Tibial nerve (tissue), 4 donors: ENCODE results near the gene ERI2. TPM values are rescaled to one million over a fixed set of nuclear protein-coding genes. Genes with fewer than 3 reads are reported as not detected.

Experiments
- DNase-seq, 2 donors: peaks; one replicate each; pipeline ENCODE4 v3.0.0-alpha.2; 2019; ENCODE audit warnings: low spot score in 2 of 2
- H3K27ac ChIP-seq, 4 donors: fragments of 200-600 bp; sonication (generic) in 3 of 4; one replicate each; pipeline ENCODE4 v1.5.1; 2017 to 2019; ENCODE audit warnings: mild to moderate bottlenecking in 1 of 4
- H3K27me3 ChIP-seq, 2 donors: fragments of 200-600 bp; sonication (generic) in 1 of 2; one replicate each; pipeline versions ENCODE4 v1.5.1 to v1.6.0; 2017 to 2019
- H3K36me3 ChIP-seq, 3 donors: fragments of 200-600 bp; sonication (generic); one replicate each; pipeline ENCODE4 v1.5.1; 2018 to 2019
- H3K4me1 ChIP-seq, 4 donors: fragments of 200-600 bp; sonication (generic) in 3 of 4; one replicate each; pipeline ENCODE4 v1.5.1; 2017 to 2019
- H3K4me3 ChIP-seq, 4 donors: fragments of 200-600 bp; sonication (generic) in 3 of 4; one replicate each; pipeline ENCODE4 v1.5.1; 2017 to 2019; ENCODE audit warnings: mild to moderate bottlenecking in 1 of 4, moderate library complexity in 1 of 4
- H3K9me3 ChIP-seq, 4 donors: fragments of 200-600 bp; sonication (generic) in 3 of 4; one replicate each; pipeline ENCODE4 v1.5.1; 2017 to 2019
- CTCF ChIP-seq, 5 experiments: fragments of 200-600 bp in 3 of 5; fragments of 450-650 bp in 2 of 5; sonication (generic) in 3 of 5; IDR thresholded peaks; one replicate each; pipeline ENCODE4 v1.5.1; 2016 to 2019; ENCODE audit warnings: antibody characterized with exemption in 5 of 5, mild to moderate bottlenecking in 3 of 5, moderate library complexity in 2 of 5
- EP300 ChIP-seq, 2 donors: sonication (generic); formaldehyde crosslinking; IDR thresholded peaks; one replicate each; pipeline ENCODE4 v1.6.1; 2017; ENCODE audit warnings: antibody characterized with exemption in 2 of 2, mild to moderate bottlenecking in 1 of 2
- POLR2A ChIP-seq, 2 donors: fragments of 450-650 bp; IDR thresholded peaks; one replicate each; pipeline ENCODE4 v1.6.1; 2017; ENCODE audit warnings: antibody characterized with exemption in 2 of 2, mild to moderate bottlenecking in 2 of 2, moderate library complexity in 2 of 2
- WGBS, 2 donors: methylation state at CpG; one replicate each; pipeline ENCODE4 v1.1.5; 2018; 5-methylcytosine and 5-hydroxymethylcytosine counted together
- total RNA-seq, 4 donors: library from RNA; depleted of rRNA; stranded (reverse); fragments of >200 nt; gene quantifications; one replicate each; pipeline ENCODE4 v1.1.0, GENCODE V29; 2016

The ERI2 gene
- total RNA-seq, 4 donors from 2014 or later = 7.8 to 29.7 (median 19.0) TPM

DNA sequence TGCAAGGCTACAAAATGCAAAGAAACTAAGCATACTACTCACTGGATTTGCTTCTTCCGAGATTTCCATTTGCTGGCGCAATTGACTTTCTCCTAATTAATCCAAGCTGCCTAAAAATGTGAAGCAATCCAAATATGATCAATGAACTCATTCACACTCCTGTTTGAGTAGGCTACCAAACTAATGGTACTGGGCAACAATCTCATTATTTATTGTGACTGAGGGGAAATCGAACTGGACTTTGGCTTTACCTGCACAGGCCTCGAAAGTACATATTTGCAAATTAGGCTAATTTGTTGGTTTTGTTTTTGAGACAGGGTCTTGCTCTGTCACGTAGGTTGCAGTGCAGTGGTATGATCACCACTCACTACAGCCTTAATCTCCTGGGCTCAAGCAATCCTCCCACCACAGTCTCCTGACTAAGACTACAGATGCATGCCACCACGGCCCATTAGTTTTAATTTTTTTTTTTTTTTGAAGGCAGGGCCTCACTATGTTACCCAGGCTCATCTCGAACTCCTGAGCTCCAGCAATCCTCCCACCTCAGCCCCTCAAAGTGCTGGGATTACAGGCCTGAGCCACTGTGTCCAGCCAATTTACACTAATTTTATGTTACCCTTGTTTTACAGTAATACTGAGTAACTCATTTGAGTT is 2.6 kb downstream of the ERI2 start:
- no peak for DNase-seq

DNA sequence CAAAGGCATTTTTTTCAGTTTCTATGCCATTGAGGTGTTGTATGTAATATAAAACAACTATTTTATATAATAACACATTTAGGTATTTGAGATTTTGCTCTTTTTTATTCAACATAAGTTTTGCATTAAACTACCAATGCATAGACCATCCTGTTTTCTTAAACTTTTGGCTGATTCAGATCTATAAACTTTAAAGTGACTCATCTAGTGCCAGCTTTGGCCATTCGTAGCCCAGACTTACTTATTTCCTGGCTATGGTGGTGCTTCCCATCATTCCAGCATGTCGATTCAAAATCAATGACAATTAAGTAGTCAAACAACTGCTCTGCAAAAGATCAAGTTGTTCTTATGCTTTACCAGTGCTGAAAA is 3.1 kb downstream of the ERI2 start:
- 85 to 89% methylated on average over 2 of the region's 2 CpGs for WGBS, 2 donors
- Histone ChIP-seq H3K9me3 (no peaks in the 10 kb centered on the region), H3K36me3 (peaks cover 0 to 19% (median 0%) of the 10 kb centered on the region in 3 donors), H3K27me3 (no peaks in the 10 kb centered on the region), H3K27ac (no peak overlapping the region), H3K4me3 (no peak overlapping the region), H3K4me1 (peaks cover 0 to 21% (median 5%) of the 10 kb centered on the region in 4 donors)
- no peak for TF ChIP-seq CTCF (IDR thresholded peaks at IDR 0.05)
- TF ChIP-seq POLR2A (IDR thresholded peaks at IDR 0.05) = no peak
- no peak for DNase-seq

More for the DNA sequence above, 2.6 kb downstream of the ERI2 start:
- H3K4me3 ChIP-seq = no peak overlapping the region
- H3K9me3 ChIP-seq = no peaks in the 10 kb centered on the region
- 90 to 94% methylated on average over 7 of the region's 7 CpGs for WGBS, 2 donors
- no peak for TF ChIP-seq POLR2A (IDR thresholded peaks at IDR 0.05)
- no peak for TF ChIP-seq CTCF (IDR thresholded peaks at IDR 0.05)
- no peak for TF ChIP-seq EP300 (IDR thresholded peaks at IDR 0.05)
- H3K4me1 ChIP-seq = peaks cover 0 to 21% (median 5%) of the 10 kb centered on the region in 4 donors
- H3K27ac ChIP-seq = no peak overlapping the region
- H3K36me3 ChIP-seq = peaks cover 0 to 14% (median 0%) of the 10 kb centered on the region in 3 donors
- H3K27me3 ChIP-seq = no peaks in the 10 kb centered on the region

- Histone ChIP-seq H3K4me1 (peaks cover 0 to 11% (median 0%) of the 10 kb centered on the region in 4 donors), H3K4me3 (no peak overlapping the region), H3K27ac (no peak overlapping the region), H3K9me3 (no peaks in the 10 kb centered on the region), H3K27me3 (no peaks in the 10 kb centered on the region), H3K36me3 (peaks cover 0 to 27% (median 0%) of the 10 kb centered on the region in 3 donors)
- TF ChIP-seq CTCF (IDR thresholded peaks at IDR 0.05) (no peak), EP300 (IDR thresholded peaks at IDR 0.05) (no peak), POLR2A (IDR thresholded peaks at IDR 0.05) (no peak)
- no peak for DNase-seq
- WGBS, 2 donors = 49 to 53% methylated on average over 1 of the region's 1 CpG
Observed at GRCh38 chr16:20801278-20801677, 5.0 kb downstream of the ERI2 start.

GRCh38 chr16:20799599-20799998 is 6.7 kb downstream of the ERI2 start:
- H3K9me3 ChIP-seq = no peaks in the 10 kb centered on the region
- peaks cover 0 to 41% (median 0%) of the 10 kb centered on the region in 3 donors for H3K36me3 ChIP-seq
- H3K4me1 ChIP-seq = no peaks in the 10 kb centered on the region
- no peak overlapping the region for H3K4me3 ChIP-seq
- no peak for TF ChIP-seq POLR2A (IDR thresholded peaks at IDR 0.05)
- peak; percentile 47 to 60 (median 56) for TF ChIP-seq CTCF (IDR thresholded peaks at IDR 0.05)
- no peak for TF ChIP-seq EP300 (IDR thresholded peaks at IDR 0.05)
- no peaks in the 10 kb centered on the region for H3K27me3 ChIP-seq
- WGBS, 2 donors = 55 to 57% methylated on average over 2 of the region's 2 CpGs
- H3K27ac ChIP-seq = peak overlapping the region in 1 of 4 donors; percentile 16
- no peak for DNase-seq

DNA sequence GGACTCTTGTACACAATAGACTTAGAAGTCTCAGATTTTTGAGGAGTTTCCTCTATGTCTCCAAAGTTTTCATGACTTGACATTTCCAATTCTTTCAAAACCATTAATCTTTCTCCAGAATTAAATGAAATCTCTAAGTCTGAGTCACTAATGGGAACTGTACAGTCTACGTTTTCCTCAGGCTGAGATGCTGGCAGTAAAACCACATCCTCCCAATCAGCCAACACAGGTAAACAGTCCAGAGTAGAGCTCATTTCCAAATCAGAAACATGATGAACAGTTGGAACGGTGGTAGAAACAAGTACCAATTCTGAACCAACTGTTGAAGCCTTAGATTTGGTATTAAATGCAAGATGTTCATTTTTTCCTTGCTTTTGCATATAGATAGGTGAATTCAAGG is 7.9 kb downstream of the ERI2 start:
- H3K36me3 ChIP-seq = peaks cover 0 to 41% (median 0%) of the 10 kb centered on the region in 3 donors
- DNase-seq = no peak
- H3K9me3 ChIP-seq = no peaks in the 10 kb centered on the region
- no peaks in the 10 kb centered on the region for H3K27me3 ChIP-seq
- H3K27ac ChIP-seq = no peak overlapping the region
- H3K4me3 ChIP-seq = no peak overlapping the region
- no peaks in the 10 kb centered on the region for H3K4me1 ChIP-seq
- 84% methylated on average over 2 of the region's 2 CpGs for WGBS, 2 donors
- TF ChIP-seq POLR2A (IDR thresholded peaks at IDR 0.05) (no peak), CTCF (IDR thresholded peaks at IDR 0.05) (no peak), EP300 (IDR thresholded peaks at IDR 0.05) (no peak)
